ENCODE results near the gene RABGAP1L. TPM values are rescaled to one million over a fixed set of nuclear protein-coding genes. Genes with fewer than 3 reads are reported as not detected.
"Not testable (repeated sequence)": the region's sequence is repeated elsewhere in the genome, so short reads cannot be mapped to it uniquely, and the experiment has no call there.

The RABGAP1L gene
- total RNA-seq, 1 experiment from 2014 or later, result 57.4 TPM

DNA sequence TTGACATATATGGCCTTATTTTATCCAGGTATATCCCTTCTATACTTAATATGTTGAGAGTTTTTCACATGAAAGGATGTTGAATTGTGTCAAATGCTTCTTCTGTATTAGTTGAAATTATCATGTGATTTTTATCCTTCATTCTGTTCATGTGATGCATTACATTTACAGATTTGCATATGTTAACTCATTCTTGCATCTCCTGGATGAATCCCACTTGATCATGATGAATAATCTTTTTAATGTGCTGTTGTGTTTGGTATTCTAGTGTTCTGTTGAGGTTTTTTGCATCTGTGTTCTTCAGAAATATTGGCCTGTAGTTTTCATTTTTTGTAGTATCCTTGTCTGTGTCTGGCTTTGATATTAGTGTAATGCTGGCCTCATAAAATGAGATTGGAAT, 150.2 kb downstream of the RABGAP1L start:
- H4K20me1 ChIP-seq (ENCODE audit: insufficient read depth), result no peaks in the 10 kb centered on the region
- ChIA-PET POLR2A (ENCODE audit: unreplicated experiment) (interaction anchor here (0.7 kb wide), 1 partner anchor 1765 kb away, joined by 4 read pairs; no protein-coding TSS in a partner anchor), CTCF (no interaction called here)
- TF ChIP-seq, protein P1, sequence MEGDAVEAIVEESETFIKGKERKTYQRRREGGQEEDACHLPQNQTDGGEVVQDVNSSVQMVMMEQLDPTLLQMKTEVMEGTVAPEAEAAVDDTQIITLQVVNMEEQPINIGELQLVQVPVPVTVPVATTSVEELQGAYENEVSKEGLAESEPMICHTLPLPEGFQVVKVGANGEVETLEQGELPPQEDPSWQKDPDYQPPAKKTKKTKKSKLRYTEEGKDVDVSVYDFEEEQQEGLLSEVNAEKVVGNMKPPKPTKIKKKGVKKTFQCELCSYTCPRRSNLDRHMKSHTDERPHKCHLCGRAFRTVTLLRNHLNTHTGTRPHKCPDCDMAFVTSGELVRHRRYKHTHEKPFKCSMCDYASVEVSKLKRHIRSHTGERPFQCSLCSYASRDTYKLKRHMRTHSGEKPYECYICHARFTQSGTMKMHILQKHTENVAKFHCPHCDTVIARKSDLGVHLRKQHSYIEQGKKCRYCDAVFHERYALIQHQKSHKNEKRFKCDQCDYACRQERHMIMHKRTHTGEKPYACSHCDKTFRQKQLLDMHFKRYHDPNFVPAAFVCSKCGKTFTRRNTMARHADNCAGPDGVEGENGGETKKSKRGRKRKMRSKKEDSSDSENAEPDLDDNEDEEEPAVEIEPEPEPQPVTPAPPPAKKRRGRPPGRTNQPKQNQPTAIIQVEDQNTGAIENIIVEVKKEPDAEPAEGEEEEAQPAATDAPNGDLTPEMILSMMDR (conservative IDR thresholded peaks at IDR 0.05), result no peak
- TF ChIP-seq EZH2 (IDR thresholded peaks at IDR 0.05; ENCODE audit: low read depth), result no peak
- no peaks in the 10 kb centered on the region for H3F3A ChIP-seq (ENCODE audit: insufficient read depth, low read depth)
- BruUV-seq (replicated peaks), result no TSS peak
- intact Hi-C loops (cut with micrococcal nuclease; ENCODE audit: unreplicated experiment), result no loop called here
- no peak overlapping the region for H3K27ac ChIP-seq
- H3K9me2 ChIP-seq (ENCODE audit: insufficient read depth), result no peaks in the 10 kb centered on the region
- H3K9me3 ChIP-seq (ENCODE audit: insufficient read depth, low read depth), result no peaks in the 10 kb centered on the region
- no peak for DNase-seq
- no peaks in the 10 kb centered on the region for H3K79me2 ChIP-seq (ENCODE audit: low read depth)
- no peak overlapping the region for H2AFZ ChIP-seq
- H3K4me2 ChIP-seq, result no peak overlapping the region
- no peaks in the 10 kb centered on the region for H3K36me3 ChIP-seq (ENCODE audit: low read depth)
- H3K4me3 ChIP-seq, result no peak overlapping the region
- no peaks in the 10 kb centered on the region for H3K27me3 ChIP-seq (ENCODE audit: insufficient read depth, low read depth)
- H3K4me1 ChIP-seq (replicated peaks; ENCODE audit: insufficient read depth), result no peaks in the 10 kb centered on the region

DNA sequence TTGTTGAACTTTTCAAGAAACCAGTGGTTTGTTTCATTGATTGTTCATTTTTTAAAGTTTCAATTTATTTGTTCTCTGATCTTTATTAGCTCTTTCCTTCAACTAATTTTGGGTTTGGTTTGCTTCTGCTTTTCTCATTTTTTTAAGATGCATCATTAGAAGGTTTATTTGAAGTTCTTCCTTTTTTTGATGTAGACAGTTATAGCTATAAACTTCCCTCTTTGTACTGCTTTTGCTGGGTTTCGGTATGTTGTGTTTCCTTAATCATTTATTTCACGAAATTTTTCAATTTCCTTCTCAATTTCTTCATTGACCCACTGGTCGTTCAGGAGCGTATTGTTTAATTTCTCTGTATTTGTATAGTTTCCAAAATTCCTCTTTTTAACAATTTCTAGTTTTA, 155.1 kb downstream of the RABGAP1L start:
- POLR2A ChIA-PET (ENCODE audit: unreplicated experiment), result no interaction called here

DNA sequence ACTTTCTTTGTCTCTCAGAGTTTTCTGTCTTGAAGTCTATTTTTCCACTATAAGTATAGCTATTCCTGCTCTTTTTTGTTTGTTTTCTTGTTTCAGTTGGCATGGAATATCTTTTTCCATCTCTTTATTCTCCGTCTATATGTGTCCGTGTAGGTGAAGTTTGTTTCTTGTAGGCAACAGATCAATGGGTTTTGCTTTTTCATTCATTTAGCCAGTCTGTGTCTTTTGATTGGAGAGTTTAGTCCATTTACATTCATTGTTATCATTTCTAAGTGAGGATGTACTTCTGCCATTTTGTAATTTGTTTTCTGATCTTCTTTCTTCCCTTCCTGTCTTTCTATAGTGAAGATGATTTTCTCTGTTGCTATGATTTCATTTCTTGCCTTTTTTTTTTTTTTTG, 155.9 kb downstream of the RABGAP1L start:
- BruUV-seq (replicated peaks), result no TSS peak

More for the DNA sequence above, 155.1 kb downstream of the RABGAP1L start:
- no peak for DNase-seq
- Histone ChIP-seq H3K9me2 (ENCODE audit: insufficient read depth) (no peaks in the 10 kb centered on the region), H3K4me3 (no peak overlapping the region), H3K4me2 (no peak overlapping the region), H3K9me3 (ENCODE audit: insufficient read depth, low read depth) (peaks cover 8% of the 10 kb centered on the region; the same call in 1 of the 2 replicates), H3K27ac (no peak overlapping the region), H4K20me1 (ENCODE audit: insufficient read depth) (no peaks in the 10 kb centered on the region), H3K4me1 (replicated peaks; ENCODE audit: insufficient read depth) (no peaks in the 10 kb centered on the region), H3K79me2 (ENCODE audit: low read depth) (no peaks in the 10 kb centered on the region), H2AFZ (no peak overlapping the region), H3K36me3 (ENCODE audit: low read depth) (no peaks in the 10 kb centered on the region), H3K27me3 (ENCODE audit: insufficient read depth, low read depth) (no peaks in the 10 kb centered on the region), H3F3A (ENCODE audit: insufficient read depth, low read depth) (no peaks in the 10 kb centered on the region)
- CTCF ChIA-PET, result no interaction called here
- intact Hi-C loops (cut with micrococcal nuclease; ENCODE audit: unreplicated experiment), result no loop called here
- no peak for TF ChIP-seq EZH2 (IDR thresholded peaks at IDR 0.05; ENCODE audit: low read depth)
- TF ChIP-seq, protein P1 (conservative IDR thresholded peaks at IDR 0.05), result no peak
- BruUV-seq (replicated peaks), result no TSS peak

DNA sequence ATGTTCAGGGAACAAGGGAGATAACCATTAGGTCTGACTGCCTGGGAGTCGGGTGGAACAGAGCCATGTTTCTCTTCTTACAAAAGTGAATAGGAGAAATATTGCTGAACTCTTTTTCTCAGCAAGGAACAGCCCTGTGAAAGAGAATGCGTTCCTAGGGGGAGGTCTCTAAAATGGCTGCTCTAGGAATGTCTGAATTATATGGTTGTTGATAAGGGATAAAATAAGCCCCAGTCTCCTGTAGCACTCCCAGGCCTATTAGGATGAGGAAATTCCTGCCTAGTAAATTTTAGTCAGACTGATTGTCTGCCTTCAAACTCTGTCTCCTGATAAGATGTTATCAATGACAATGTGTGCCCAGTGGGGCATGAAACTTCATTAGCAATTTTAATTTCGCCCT, 161.6 kb downstream of the RABGAP1L start:
- intact Hi-C loops (cut with micrococcal nuclease; ENCODE audit: unreplicated experiment); H4K20me1 ChIP-seq (ENCODE audit: insufficient read depth); H3K4me1 ChIP-seq (replicated peaks; ENCODE audit: insufficient read depth); H3K27me3 ChIP-seq (ENCODE audit: insufficient read depth, low read depth); DNase-seq; CTCF ChIA-PET; POLR2A ChIA-PET (ENCODE audit: unreplicated experiment); H2AFZ ChIP-seq; H3K4me3 ChIP-seq; H3K36me3 ChIP-seq (ENCODE audit: low read depth); H3K4me2 ChIP-seq; BruUV-seq (replicated peaks); H3F3A ChIP-seq (ENCODE audit: insufficient read depth, low read depth); H3K9me3 ChIP-seq (ENCODE audit: insufficient read depth, low read depth); H3K27ac ChIP-seq; H3K79me2 ChIP-seq (ENCODE audit: low read depth); H3K9me2 ChIP-seq (ENCODE audit: insufficient read depth): not testable (repeated sequence)

More for the DNA sequence above, 155.9 kb downstream of the RABGAP1L start:
- Histone ChIP-seq H3K27ac (no peak overlapping the region), H3K79me2 (ENCODE audit: low read depth) (no peaks in the 10 kb centered on the region), H3K36me3 (ENCODE audit: low read depth) (no peaks in the 10 kb centered on the region), H3K4me1 (replicated peaks; ENCODE audit: insufficient read depth) (no peaks in the 10 kb centered on the region), H3K4me2 (no peak overlapping the region), H4K20me1 (ENCODE audit: insufficient read depth) (no peaks in the 10 kb centered on the region), H2AFZ (no peak overlapping the region), H3K4me3 (no peak overlapping the region), H3K9me2 (ENCODE audit: insufficient read depth) (no peaks in the 10 kb centered on the region), H3F3A (ENCODE audit: insufficient read depth, low read depth) (no peaks in the 10 kb centered on the region), H3K9me3 (ENCODE audit: insufficient read depth, low read depth) (peaks cover 8% of the 10 kb centered on the region; the same call in 1 of the 2 replicates), H3K27me3 (ENCODE audit: insufficient read depth, low read depth) (no peaks in the 10 kb centered on the region)
- intact Hi-C loops (cut with micrococcal nuclease; ENCODE audit: unreplicated experiment), result no loop called here
- ChIA-PET CTCF (no interaction called here), POLR2A (ENCODE audit: unreplicated experiment) (no interaction called here)
- TF ChIP-seq, protein P1 (conservative IDR thresholded peaks at IDR 0.05), result no peak
- TF ChIP-seq EZH2 (IDR thresholded peaks at IDR 0.05; ENCODE audit: low read depth), result no peak
- DNase-seq, result no peak
